ENCODE results near the gene CARNS1.
"Not testable (repeated sequence)": the region's sequence is repeated elsewhere in the genome, so short reads cannot be mapped to it uniquely, and the experiment has no call there.

The CARNS1 gene

GRCh38 chr11:67396587-67397389 lies 18.7 kb upstream of the CARNS1 start:
- H3K4me3 ChIP-seq (ENCODE audit: low read depth, low read length): no peak overlapping the region

- H3K4me3 ChIP-seq (ENCODE audit: low read depth, low read length): no peak overlapping the region
Measured at GRCh38 chr11:67397536-67397935, 17.9 kb upstream of the CARNS1 start.

GRCh38 chr11:67397986-67398660 lies 17.4 kb upstream of the CARNS1 start:
- H3K4me3 ChIP-seq (ENCODE audit: low read depth, low read length): no peak overlapping the region

- H3K4me3 ChIP-seq (ENCODE audit: low read depth, low read length): no peak overlapping the region
Measured at GRCh38 chr11:67398661-67399563, 16.6 kb upstream of the CARNS1 start.

- peak overlapping the region; percentile 78 for H3K4me3 ChIP-seq (ENCODE audit: low read depth, low read length)
Measured at GRCh38 chr11:67400251-67400941, 15.1 kb upstream of the CARNS1 start.

- peak overlapping the region; percentile 78 for H3K4me3 ChIP-seq (ENCODE audit: low read depth, low read length)
Measured at GRCh38 chr11:67400942-67401494, 14.5 kb upstream of the CARNS1 start.

GRCh38 chr11:67401495-67402191 lies 13.8 kb upstream of the CARNS1 start, which contains the start of gene PPP1CA:
Gene PPP1CA (minus strand): TSS chr11:67401858. CDS start chr11:67401782, 76 bp downstream.
- peak within 1 kb of the TSS; percentile 78 for H3K4me3 ChIP-seq (ENCODE audit: low read depth, low read length)

- H3K4me3 ChIP-seq (ENCODE audit: low read depth, low read length): not testable (repeated sequence)
Measured at GRCh38 chr11:67402192-67402839, 13.2 kb upstream of the CARNS1 start.

GRCh38 chr11:67403085-67403484 lies 12.4 kb upstream of the CARNS1 start:
- not testable (repeated sequence) for H3K4me3 ChIP-seq (ENCODE audit: low read depth, low read length)

GRCh38 chr11:67404515-67405195 lies 10.8 kb upstream of the CARNS1 start:
- H3K4me3 ChIP-seq (ENCODE audit: low read depth, low read length): no peak overlapping the region

GRCh38 chr11:67405196-67405567 lies 10.3 kb upstream of the CARNS1 start:
- no peak overlapping the region for H3K4me3 ChIP-seq (ENCODE audit: low read depth, low read length)

- no peak overlapping the region for H3K4me3 ChIP-seq (ENCODE audit: low read depth, low read length)
Measured at GRCh38 chr11:67405688-67406339, 9.7 kb upstream of the CARNS1 start.

GRCh38 chr11:67406420-67406968 lies 9.0 kb upstream of the CARNS1 start:
- no peak overlapping the region for H3K4me3 ChIP-seq (ENCODE audit: low read depth, low read length)

GRCh38 chr11:67406969-67407687 lies 8.3 kb upstream of the CARNS1 start:
- no peak overlapping the region for H3K4me3 ChIP-seq (ENCODE audit: low read depth, low read length)

- H3K4me3 ChIP-seq (ENCODE audit: low read depth, low read length): no peak overlapping the region
Measured at GRCh38 chr11:67407688-67408163, 7.8 kb upstream of the CARNS1 start.

GRCh38 chr11:67408437-67409200 lies 6.9 kb upstream of the CARNS1 start:
- no peak overlapping the region for H3K4me3 ChIP-seq (ENCODE audit: low read depth, low read length)

All from iPS-11a (cell line).